ENCODE measurements around the gene CCDC175. TPM values are rescaled to one million over a fixed set of nuclear protein-coding genes. Genes with fewer than 3 reads are reported as not detected.

Gene CCDC175
- total RNA-seq, 1 experiment from 2014 or later, result 0.47 TPM

- no TSS peak for BruUV-seq (replicated peaks)
- Histone ChIP-seq H3K36me3 (ENCODE audit: insufficient read depth, low read length, poor library complexity, severe bottlenecking) (no peaks in the 10 kb centered on the region), H3K27me3 (replicated peaks; ENCODE audit: insufficient read depth, low read depth, low read length, poor library complexity) (no peaks in the 10 kb centered on the region), H3K27ac (ENCODE audit: low read depth, low read length, poor library complexity, severe bottlenecking) (no peak overlapping the region), H3K4me1 (ENCODE audit: insufficient read depth, low read length, poor library complexity, severe bottlenecking) (no peaks in the 10 kb centered on the region), H3K9me3 (ENCODE audit: low read depth, low read length, poor library complexity, severe bottlenecking) (no peaks in the 10 kb centered on the region), H3K4me3 (ENCODE audit: low read depth, low read length, poor library complexity, severe bottlenecking) (no peak overlapping the region)
- intact Hi-C loops (cut with micrococcal nuclease; ENCODE audit: unreplicated experiment), result no loop called here
- no peak for TF ChIP-seq CTCF (conservative IDR thresholded peaks at IDR 0.05; ENCODE audit: low read depth, low read length)
- TF ChIP-seq EZH2 (IDR thresholded peaks at IDR 0.05; ENCODE audit: borderline replicate concordance, low read depth, low read length, poor library complexity, severe bottlenecking), result no peak
- POLR2A ChIA-PET (ENCODE audit: low non-redundant PET), result no interaction called here
- CTCF ChIA-PET, result no interaction called here
- DNase-seq (ENCODE audit: low spot score), result no peak
Measured at GRCh38 chr14:59547310-59547709, 29.3 kb downstream of the CCDC175 start.

- DNase-seq (ENCODE audit: low spot score), result no peak
- TF ChIP-seq CTCF (conservative IDR thresholded peaks at IDR 0.05; ENCODE audit: low read depth, low read length), result no peak
- no peak for TF ChIP-seq EZH2 (IDR thresholded peaks at IDR 0.05; ENCODE audit: borderline replicate concordance, low read depth, low read length, poor library complexity, severe bottlenecking)
- H3K4me3 ChIP-seq (ENCODE audit: low read depth, low read length, poor library complexity, severe bottlenecking), result no peak overlapping the region
- ChIA-PET CTCF (no interaction called here), POLR2A (ENCODE audit: low non-redundant PET) (interaction anchor here (0.6 kb wide), 1 partner anchor 16 kb away, joined by 3 read pairs; no protein-coding TSS in a partner anchor)
- H3K36me3 ChIP-seq (ENCODE audit: insufficient read depth, low read length, poor library complexity, severe bottlenecking), result no peaks in the 10 kb centered on the region
- peaks cover 16% of the 10 kb centered on the region for H3K4me1 ChIP-seq (ENCODE audit: insufficient read depth, low read length, poor library complexity, severe bottlenecking)
- H3K27me3 ChIP-seq (replicated peaks; ENCODE audit: insufficient read depth, low read depth, low read length, poor library complexity), result no peaks in the 10 kb centered on the region
- intact Hi-C loops (cut with micrococcal nuclease; ENCODE audit: unreplicated experiment), result no loop called here
- H3K9me3 ChIP-seq (ENCODE audit: low read depth, low read length, poor library complexity, severe bottlenecking), result no peaks in the 10 kb centered on the region
- BruUV-seq (replicated peaks), result no TSS peak
- no peak overlapping the region for H3K27ac ChIP-seq (ENCODE audit: low read depth, low read length, poor library complexity, severe bottlenecking)
Measured at GRCh38 chr14:59543873-59544272, 32.7 kb downstream of the CCDC175 start.

GRCh38 chr14:59541731-59542130 is 34.9 kb downstream of the CCDC175 start:
- intact Hi-C loops (cut with micrococcal nuclease; ENCODE audit: unreplicated experiment), result no loop called here
- ChIA-PET CTCF (interaction anchor here (0.5 kb wide), 1 partner anchor 29 kb away, joined by 5 read pairs; no protein-coding TSS in a partner anchor), POLR2A (ENCODE audit: low non-redundant PET) (no interaction called here)
- Histone ChIP-seq H3K4me3 (ENCODE audit: low read depth, low read length, poor library complexity, severe bottlenecking) (no peak overlapping the region), H3K36me3 (ENCODE audit: insufficient read depth, low read length, poor library complexity, severe bottlenecking) (no peaks in the 10 kb centered on the region), H3K27me3 (replicated peaks; ENCODE audit: insufficient read depth, low read depth, low read length, poor library complexity) (no peaks in the 10 kb centered on the region), H3K4me1 (ENCODE audit: insufficient read depth, low read length, poor library complexity, severe bottlenecking) (peaks cover 16% of the 10 kb centered on the region), H3K27ac (ENCODE audit: low read depth, low read length, poor library complexity, severe bottlenecking) (peak overlapping the region; percentile 13), H3K9me3 (ENCODE audit: low read depth, low read length, poor library complexity, severe bottlenecking) (no peaks in the 10 kb centered on the region)
- TF ChIP-seq EZH2 (IDR thresholded peaks at IDR 0.05; ENCODE audit: borderline replicate concordance, low read depth, low read length, poor library complexity, severe bottlenecking) (no peak), CTCF (conservative IDR thresholded peaks at IDR 0.05; ENCODE audit: low read depth, low read length) (no peak)
- BruUV-seq (replicated peaks), result no TSS peak
- DNase-seq (ENCODE audit: low spot score), result peak; percentile 51

All from A673 (cell line).